Measurements from ENCODE around the gene IFNA17. TPM values are rescaled to one million over a fixed set of nuclear protein-coding genes. Genes with fewer than 3 reads are reported as not detected.
"Not testable (repeated sequence)": the region's sequence is repeated elsewhere in the genome, so short reads cannot be mapped to it uniquely, and the experiment has no call there.

IFNA17 gene
- total RNA-seq, 1 donor from 2014 or later: not detected

DNA sequence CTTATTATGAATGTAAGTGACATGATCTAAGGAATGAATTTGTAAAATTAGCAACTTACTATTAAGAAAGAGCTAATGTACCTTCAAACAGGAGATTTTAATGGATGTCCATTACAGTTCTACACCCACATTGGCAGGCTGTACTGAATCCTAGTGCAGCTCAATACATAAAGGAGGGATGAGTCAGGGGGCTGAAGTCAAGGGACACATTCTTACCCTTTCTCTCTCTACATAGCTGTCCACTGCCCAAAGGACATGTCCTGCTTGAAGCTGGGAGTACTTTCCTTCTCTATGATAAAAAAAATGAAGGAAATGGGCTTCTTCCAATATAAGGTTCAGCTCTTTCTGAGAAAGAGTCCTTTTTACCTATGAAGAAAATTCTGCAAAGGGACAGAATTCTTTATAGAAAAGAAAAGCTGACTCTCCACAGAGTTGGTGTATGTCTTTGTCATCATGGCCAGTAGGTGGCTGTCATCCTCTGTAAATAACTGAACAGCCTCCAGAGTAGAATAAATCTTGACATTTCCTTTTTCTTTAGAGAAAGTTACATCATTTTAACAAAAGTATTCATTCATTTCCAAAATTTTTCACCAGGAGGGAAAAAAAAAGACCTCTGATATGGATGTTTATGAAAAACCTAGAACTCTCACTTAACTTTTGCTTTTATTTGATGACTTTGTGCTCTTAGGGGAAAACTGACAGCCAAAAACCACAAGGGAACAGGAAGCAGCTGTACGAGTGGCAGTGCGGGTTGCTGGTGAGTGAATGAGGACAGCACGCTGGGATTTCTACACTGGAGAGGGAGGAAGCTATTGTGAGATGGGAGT is 24.9 kb upstream of the IFNA17 start:
- no peak overlapping the region for H3K4me3 ChIP-seq (ENCODE audit: low read depth, low read length)

DNA sequence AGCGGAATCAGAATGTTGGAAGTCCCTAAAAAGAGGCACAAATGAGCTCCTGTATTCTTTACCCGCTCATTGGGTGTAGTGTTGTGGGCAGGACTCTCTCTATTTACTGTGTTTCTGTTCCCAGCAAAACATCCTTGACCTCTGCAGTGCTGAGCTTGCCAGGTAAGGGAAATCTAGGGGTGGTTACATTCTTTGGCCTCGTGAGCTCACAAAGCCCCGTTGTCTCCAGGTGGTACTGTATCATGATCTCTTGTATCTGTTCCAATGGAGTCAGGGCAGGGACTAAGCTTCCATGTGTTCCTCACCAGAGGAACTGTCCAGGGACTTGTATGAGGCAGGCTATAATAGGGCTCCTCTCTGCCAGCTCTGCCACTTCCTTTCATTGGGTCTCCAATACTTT is 23.6 kb upstream of the IFNA17 start:
- TF ChIP-seq, protein P1, sequence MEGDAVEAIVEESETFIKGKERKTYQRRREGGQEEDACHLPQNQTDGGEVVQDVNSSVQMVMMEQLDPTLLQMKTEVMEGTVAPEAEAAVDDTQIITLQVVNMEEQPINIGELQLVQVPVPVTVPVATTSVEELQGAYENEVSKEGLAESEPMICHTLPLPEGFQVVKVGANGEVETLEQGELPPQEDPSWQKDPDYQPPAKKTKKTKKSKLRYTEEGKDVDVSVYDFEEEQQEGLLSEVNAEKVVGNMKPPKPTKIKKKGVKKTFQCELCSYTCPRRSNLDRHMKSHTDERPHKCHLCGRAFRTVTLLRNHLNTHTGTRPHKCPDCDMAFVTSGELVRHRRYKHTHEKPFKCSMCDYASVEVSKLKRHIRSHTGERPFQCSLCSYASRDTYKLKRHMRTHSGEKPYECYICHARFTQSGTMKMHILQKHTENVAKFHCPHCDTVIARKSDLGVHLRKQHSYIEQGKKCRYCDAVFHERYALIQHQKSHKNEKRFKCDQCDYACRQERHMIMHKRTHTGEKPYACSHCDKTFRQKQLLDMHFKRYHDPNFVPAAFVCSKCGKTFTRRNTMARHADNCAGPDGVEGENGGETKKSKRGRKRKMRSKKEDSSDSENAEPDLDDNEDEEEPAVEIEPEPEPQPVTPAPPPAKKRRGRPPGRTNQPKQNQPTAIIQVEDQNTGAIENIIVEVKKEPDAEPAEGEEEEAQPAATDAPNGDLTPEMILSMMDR (conservative IDR thresholded peaks at IDR 0.05; ENCODE audit: low read depth, low read length): no peak
- no peak overlapping the region for H3K4me3 ChIP-seq (ENCODE audit: low read depth, low read length)
- no peak for DNase-seq (ENCODE audit: low read depth)

More for the DNA sequence above, 24.9 kb upstream of the IFNA17 start:
- no peak for DNase-seq (ENCODE audit: low read depth)
- TF ChIP-seq, protein P1 (conservative IDR thresholded peaks at IDR 0.05; ENCODE audit: low read depth, low read length): peak; percentile 76

DNA sequence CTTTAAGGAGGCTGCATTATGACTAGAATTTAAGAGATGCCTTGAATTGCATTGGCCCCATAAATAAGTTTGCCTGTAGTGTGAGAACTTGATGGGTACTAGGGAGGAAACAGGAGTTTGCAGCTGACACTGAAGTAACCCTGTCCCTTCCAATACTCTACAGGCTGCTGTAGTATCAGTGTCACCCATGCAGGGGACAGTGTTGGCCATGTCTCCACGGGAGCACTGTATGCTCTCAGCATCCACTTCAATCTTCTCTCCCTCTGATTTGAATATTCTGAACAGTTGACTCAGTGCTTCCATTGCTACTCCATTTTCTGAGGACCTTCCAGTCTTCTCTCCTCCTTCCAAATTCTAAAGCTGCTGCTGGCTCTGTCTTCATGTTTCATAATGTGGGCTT is 23.2 kb upstream of the IFNA17 start:
- no peak overlapping the region for H3K4me3 ChIP-seq (ENCODE audit: low read depth, low read length)
- DNase-seq (ENCODE audit: low read depth): no peak
- TF ChIP-seq, protein P1 (conservative IDR thresholded peaks at IDR 0.05; ENCODE audit: low read depth, low read length): no peak

DNA sequence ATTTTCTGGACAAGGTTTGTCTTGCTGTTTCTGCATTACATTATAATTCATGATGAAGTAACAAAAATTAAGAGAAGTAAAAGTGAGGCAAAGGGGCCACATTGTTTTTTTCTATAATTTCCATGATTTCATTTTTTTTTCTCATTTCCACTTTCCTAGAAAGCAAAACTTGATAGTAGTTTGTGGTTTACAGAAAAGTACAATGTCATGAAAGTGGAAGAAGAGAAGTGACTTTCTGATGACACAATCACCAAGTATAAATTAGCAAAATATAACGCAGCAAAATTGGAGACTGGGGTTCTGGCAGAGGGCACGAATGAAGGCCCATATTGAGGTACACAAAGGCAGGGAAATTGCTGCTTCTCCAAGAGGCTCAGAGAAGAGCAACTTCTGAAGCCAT is 16.8 kb upstream of the IFNA17 start:
- DNase-seq (ENCODE audit: low read depth): no peak
- H3K4me3 ChIP-seq (ENCODE audit: low read depth, low read length): no peak overlapping the region
- TF ChIP-seq, protein P1 (conservative IDR thresholded peaks at IDR 0.05; ENCODE audit: low read depth, low read length): no peak

DNA sequence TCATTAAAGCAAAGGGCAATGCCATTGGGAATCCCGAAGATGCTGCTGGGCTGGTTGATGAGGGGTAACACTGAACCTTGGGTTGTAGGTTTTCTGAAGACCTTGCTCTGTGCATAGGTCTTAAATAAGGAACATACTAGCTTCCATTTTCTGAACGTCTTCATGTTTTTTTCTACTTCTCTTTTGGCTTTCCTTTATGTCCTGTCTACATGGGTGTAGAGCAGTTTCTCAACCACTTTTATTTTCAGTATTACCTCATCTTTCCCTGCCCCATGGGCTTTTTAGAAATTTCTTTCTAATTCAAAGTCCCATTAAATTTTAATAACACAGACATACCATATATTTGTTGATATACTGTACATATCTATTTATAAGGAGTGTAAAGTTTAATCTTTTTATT is 11.9 kb upstream of the IFNA17 start, which contains the start of gene IFNA14:
Gene IFNA14 (minus strand): TSS at position 95 of the 400 bp plus-strand sequence. CDS start 70 bp downstream, at position 25.
- TF ChIP-seq, protein P1 (conservative IDR thresholded peaks at IDR 0.05; ENCODE audit: low read depth, low read length): no peak

DNA sequence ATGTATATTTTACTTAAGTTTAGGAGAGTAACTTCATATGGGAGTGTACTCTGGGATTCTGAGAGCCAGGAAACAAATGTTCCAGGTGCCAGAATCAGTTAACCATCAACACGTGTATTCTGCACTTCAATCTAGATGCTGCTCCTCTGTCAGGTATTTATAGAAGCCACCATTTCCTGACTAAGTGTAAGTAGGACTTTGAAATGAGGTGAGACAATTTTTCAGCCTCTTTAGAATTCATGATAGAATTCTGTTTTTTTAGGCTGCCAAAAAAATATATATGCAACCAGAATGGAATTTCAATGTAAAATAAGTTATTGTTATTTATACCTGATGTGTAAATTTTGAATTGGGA is 8.3 kb upstream of the IFNA17 start:
- not testable (repeated sequence) for DNase-seq (ENCODE audit: low read depth); H3K4me3 ChIP-seq (ENCODE audit: low read depth, low read length)

More for the DNA sequence above, 11.9 kb upstream of the IFNA17 start, which contains the start of gene IFNA14:
- no peak within 1 kb of the TSS for H3K4me3 ChIP-seq (ENCODE audit: low read depth, low read length)
- DNase-seq (ENCODE audit: low read depth): no peak

DNA sequence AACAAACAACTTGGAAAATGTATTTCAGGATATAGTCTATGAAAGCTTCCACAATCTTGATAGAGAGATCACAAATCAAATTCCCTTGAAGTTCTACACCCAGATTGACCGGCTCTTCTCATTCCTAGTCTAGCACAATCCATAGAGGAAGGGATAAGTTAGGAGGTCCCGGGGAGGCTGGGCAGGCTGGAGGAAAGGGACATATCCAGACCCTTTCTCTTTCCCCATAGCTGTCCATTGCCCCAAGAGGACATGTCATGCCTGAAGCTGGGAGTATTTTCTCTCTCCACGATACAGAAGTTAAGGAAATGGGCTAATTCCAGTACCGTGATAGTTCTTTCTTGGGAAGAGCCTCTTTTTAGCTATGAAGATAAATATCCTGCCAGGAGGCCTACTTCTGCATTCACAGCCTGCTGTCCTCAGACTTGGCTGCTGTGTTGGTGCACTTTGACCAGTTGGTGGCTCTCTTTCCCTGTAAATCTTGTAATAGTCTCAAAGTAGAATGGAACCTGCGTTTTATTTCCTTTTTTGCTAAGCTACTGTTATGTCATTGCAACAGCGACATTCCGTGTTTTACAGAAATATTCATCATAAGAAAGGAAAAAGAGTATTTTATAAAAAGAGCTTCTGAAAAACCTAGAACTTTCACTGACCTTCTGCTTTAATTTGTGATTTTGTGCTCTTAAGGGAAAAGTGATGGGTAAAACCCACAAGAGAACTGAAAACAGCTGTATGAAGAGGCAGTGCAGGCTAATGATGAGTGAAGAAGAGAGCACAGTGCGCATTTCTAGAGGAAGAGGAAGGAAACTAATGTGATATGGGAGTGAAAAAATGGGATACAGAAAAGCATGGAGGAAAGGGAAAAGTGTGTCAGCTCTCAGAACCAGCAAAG is 7.7 kb upstream of the IFNA17 start:
- H3K4me3 ChIP-seq (ENCODE audit: low read depth, low read length): not testable (repeated sequence)
- TF ChIP-seq, protein P1 (conservative IDR thresholded peaks at IDR 0.05; ENCODE audit: low read depth, low read length): peak; percentile 74
- peak; percentile 6 for DNase-seq (ENCODE audit: low read depth)
